ENCODE results near the gene TBCA.
A peak's percentile ranks its signal among the peaks of the same experiment; 100 is the strongest.

TBCA gene

DNA sequence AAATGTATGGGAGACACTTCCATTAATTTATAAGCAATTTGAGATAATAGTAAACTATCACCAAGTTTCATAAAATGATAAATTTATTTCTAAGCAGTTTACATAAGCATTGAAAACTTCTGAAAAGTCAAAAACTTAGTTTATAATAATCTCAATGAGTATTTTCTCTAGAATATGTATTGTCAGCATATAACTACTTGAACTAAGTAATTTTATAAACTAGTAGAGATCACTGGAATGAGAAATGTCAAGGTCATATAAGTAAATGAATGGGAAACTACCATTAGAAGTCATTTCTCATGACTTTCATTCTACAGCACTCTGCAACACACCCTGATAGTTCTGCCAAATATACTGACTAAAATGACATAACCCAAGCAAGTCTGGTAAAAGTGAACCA lies 3.4 kb downstream of the TBCA start:
- peak overlapping the region; percentile 99 for H3K4me2 ChIP-seq (ENCODE audit: low read length)
- H3K9me3 ChIP-seq (ENCODE audit: control insufficient read depth, insufficient read depth, low read length), result no peaks in the 10 kb centered on the region
- peaks cover 83% of the 10 kb centered on the region for H3K79me2 ChIP-seq (ENCODE audit: control insufficient read depth, low read length)
- no peaks in the 10 kb centered on the region for H3K9me2 ChIP-seq (replicated peaks; ENCODE audit: control insufficient read depth, low read length)
- peaks cover 37% of the 10 kb centered on the region for H3K4me1 ChIP-seq (ENCODE audit: control insufficient read depth, low read length)
- peaks cover 78% of the 10 kb centered on the region for H3K36me3 ChIP-seq (ENCODE audit: control insufficient read depth, low read length)
- TF ChIP-seq EZH2phosphoT487 (IDR thresholded peaks at IDR 0.05; ENCODE audit: borderline replicate concordance, low read length), result no peak
- TF ChIP-seq, protein P1, sequence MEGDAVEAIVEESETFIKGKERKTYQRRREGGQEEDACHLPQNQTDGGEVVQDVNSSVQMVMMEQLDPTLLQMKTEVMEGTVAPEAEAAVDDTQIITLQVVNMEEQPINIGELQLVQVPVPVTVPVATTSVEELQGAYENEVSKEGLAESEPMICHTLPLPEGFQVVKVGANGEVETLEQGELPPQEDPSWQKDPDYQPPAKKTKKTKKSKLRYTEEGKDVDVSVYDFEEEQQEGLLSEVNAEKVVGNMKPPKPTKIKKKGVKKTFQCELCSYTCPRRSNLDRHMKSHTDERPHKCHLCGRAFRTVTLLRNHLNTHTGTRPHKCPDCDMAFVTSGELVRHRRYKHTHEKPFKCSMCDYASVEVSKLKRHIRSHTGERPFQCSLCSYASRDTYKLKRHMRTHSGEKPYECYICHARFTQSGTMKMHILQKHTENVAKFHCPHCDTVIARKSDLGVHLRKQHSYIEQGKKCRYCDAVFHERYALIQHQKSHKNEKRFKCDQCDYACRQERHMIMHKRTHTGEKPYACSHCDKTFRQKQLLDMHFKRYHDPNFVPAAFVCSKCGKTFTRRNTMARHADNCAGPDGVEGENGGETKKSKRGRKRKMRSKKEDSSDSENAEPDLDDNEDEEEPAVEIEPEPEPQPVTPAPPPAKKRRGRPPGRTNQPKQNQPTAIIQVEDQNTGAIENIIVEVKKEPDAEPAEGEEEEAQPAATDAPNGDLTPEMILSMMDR (IDR thresholded peaks at IDR 0.05; ENCODE audit: low read depth, low read length, poor library complexity, severe bottlenecking), result no peak
- no peaks in the 10 kb centered on the region for H3F3A ChIP-seq (ENCODE audit: control insufficient read depth, insufficient read depth)
- H4K20me1 ChIP-seq (ENCODE audit: control insufficient read depth, insufficient read depth, low read depth, low read length), result peaks cover 19% of the 10 kb centered on the region
- H3K4me3 ChIP-seq (ENCODE audit: low read length), result peak overlapping the region; percentile 96
- no peaks in the 10 kb centered on the region for H3K27me3 ChIP-seq (ENCODE audit: control insufficient read depth, low read length)
- no peak overlapping the region for H3K27ac ChIP-seq (ENCODE audit: low read depth, low read length)

DNA sequence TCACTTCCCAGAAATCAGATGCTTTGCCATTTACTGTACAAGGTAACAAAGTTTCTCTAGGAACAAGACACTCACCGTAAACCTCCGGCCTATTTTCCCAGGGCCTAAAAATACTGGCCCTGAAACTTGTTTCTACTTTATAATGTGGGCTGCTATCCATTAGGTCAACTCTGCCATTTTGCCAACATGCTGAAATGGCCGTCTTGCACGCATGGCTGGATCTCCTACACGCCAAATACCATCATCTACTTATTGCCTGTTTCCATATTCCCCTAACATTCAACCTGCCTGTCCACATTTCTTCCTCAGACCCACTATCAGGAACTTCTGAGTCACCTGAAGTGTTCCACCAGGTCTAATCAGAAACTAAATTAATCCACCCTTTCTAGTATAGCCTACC lies 4.7 kb downstream of the TBCA start:
- Histone ChIP-seq H3K4me2 (ENCODE audit: low read length) (no peak overlapping the region; the same call in 1 of the 2 replicates), H3K36me3 (ENCODE audit: control insufficient read depth, low read length) (peaks cover 89% of the 10 kb centered on the region)
- TF ChIP-seq, protein P1 (IDR thresholded peaks at IDR 0.05; ENCODE audit: low read depth, low read length, poor library complexity, severe bottlenecking), result no peak
- TF ChIP-seq EZH2phosphoT487 (IDR thresholded peaks at IDR 0.05; ENCODE audit: borderline replicate concordance, low read length), result no peak

DNA sequence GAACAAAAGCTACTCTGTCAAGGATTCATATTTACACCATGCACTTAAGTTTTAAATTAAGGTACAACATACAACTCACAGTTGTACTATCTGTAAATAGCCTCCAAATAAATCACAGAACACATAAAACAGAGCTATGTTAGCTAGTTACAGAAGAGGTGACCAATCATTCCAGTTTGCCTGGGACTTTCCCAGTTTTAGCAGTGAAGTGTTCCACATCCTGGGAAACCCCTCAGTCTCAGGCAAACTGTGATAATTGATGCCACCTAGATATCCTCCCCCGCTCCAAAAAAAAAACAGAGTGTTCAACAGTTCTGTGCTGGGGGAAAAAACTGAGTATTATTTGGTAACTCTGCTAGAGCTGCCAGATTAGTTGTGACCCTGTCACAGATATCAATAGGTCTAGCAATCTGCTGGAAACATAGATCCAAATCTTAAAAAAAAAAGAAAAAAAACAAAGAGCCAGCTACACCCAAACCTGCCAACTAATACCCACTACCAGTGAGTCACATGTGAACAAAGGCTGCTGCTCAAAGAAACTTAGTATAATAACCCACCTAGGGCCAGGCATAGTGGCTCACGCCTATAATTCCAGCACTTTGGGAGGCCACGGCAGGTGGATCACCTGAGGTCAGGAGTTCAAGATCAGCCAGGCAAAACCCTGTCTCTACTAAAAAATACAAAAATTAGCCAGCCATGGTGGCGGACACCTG lies 5.7 kb downstream of the TBCA start:
- Histone ChIP-seq H3K27me3 (ENCODE audit: control insufficient read depth, low read length) (no peaks in the 10 kb centered on the region), H4K20me1 (ENCODE audit: control insufficient read depth, insufficient read depth, low read depth, low read length) (peaks cover 19% of the 10 kb centered on the region), H3K4me1 (ENCODE audit: control insufficient read depth, low read length) (peaks cover 30% of the 10 kb centered on the region), H3K27ac (ENCODE audit: low read depth, low read length) (no peak overlapping the region), H3K79me2 (ENCODE audit: control insufficient read depth, low read length) (peaks cover 98% of the 10 kb centered on the region), H3K9me2 (replicated peaks; ENCODE audit: control insufficient read depth, low read length) (no peaks in the 10 kb centered on the region), H3K4me3 (ENCODE audit: low read length) (no peak overlapping the region), H3K36me3 (ENCODE audit: control insufficient read depth, low read length) (peaks cover 91% of the 10 kb centered on the region), H3K9me3 (ENCODE audit: control insufficient read depth, insufficient read depth, low read length) (no peaks in the 10 kb centered on the region), H3F3A (ENCODE audit: control insufficient read depth, insufficient read depth) (no peaks in the 10 kb centered on the region), H3K4me2 (ENCODE audit: low read length) (no peak overlapping the region)
- TF ChIP-seq EZH2phosphoT487 (IDR thresholded peaks at IDR 0.05; ENCODE audit: borderline replicate concordance, low read length), result no peak
- TF ChIP-seq, protein P1 (IDR thresholded peaks at IDR 0.05; ENCODE audit: low read depth, low read length, poor library complexity, severe bottlenecking), result no peak

More for the DNA sequence above, 4.7 kb downstream of the TBCA start:
- H3K4me3 ChIP-seq (ENCODE audit: low read length), result no peak overlapping the region
- peaks cover 95% of the 10 kb centered on the region for H3K79me2 ChIP-seq (ENCODE audit: control insufficient read depth, low read length)
- no peaks in the 10 kb centered on the region for H3K27me3 ChIP-seq (ENCODE audit: control insufficient read depth, low read length)
- H3K27ac ChIP-seq (ENCODE audit: low read depth, low read length), result no peak overlapping the region
- H3K4me1 ChIP-seq (ENCODE audit: control insufficient read depth, low read length), result peaks cover 31% of the 10 kb centered on the region
- no peaks in the 10 kb centered on the region for H3K9me2 ChIP-seq (replicated peaks; ENCODE audit: control insufficient read depth, low read length)
- no peaks in the 10 kb centered on the region for H3K9me3 ChIP-seq (ENCODE audit: control insufficient read depth, insufficient read depth, low read length)
- H3F3A ChIP-seq (ENCODE audit: control insufficient read depth, insufficient read depth), result no peaks in the 10 kb centered on the region
- peaks cover 19% of the 10 kb centered on the region for H4K20me1 ChIP-seq (ENCODE audit: control insufficient read depth, insufficient read depth, low read depth, low read length)
